ENCODE measurements around the gene PHACTR3. TPM values are rescaled to one million over a fixed set of nuclear protein-coding genes. Genes with fewer than 3 reads are reported as not detected.

The PHACTR3 gene
- total RNA-seq, 1 experiment from 2014 or later = 0.10 TPM

DNA sequence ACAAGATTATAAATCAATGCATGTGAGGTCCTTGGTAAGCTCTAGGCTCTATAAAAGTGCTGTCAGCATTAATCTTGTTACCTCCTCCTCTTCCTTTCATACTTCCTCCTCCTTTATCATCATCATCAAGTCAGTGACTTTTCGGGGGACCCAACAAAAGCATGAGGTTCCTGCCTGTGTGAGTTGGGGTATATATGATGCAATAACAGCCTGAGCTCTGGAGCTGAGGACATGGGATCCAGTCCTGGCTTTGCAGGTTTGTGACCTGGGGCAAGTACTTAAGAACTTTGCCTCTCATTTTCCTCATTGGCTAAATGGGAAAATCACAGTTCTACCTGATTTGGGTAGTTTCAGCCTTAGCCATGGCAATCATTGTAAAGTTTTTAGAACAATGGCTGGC lies 7.1 kb upstream of the PHACTR3 start:
- H3K9me3 ChIP-seq (ENCODE audit: control insufficient read depth, insufficient read depth, low read depth, low read length) = no peaks in the 10 kb centered on the region
- no TSS peak for BruUV-seq (replicated peaks)
- no peak for DNase-seq (ENCODE audit: low read depth, low spot score)
- H3K4me3 ChIP-seq (ENCODE audit: low read depth in 2 of 2, low read length in 2 of 2) = no peak overlapping the region
- H3K27me3 ChIP-seq (ENCODE audit: control insufficient read depth, insufficient read depth, low read length) = peaks cover 26% of the 10 kb centered on the region
- no peak for ATAC-seq
- no peak overlapping the region for H3K27ac ChIP-seq (ENCODE audit: low read length)
- POLR2A ChIA-PET = no interaction called here
- no peaks in the 10 kb centered on the region for H3K4me1 ChIP-seq (ENCODE audit: control insufficient read depth, insufficient read depth, low read length)
- in situ Hi-C loops (cut with HindIII; ENCODE audit: low pct_unique_long_range_greater_than_20kb, low sequenced_read_pairs) = no loop called here
- CTCF ChIA-PET = interaction anchor here (0.6 to 1.7 kb wide), 2 partner anchors 96 to 156 kb away, joined by 3 to 5 read pairs; no protein-coding TSS in a partner anchor
- no peak for TF ChIP-seq SIN3A (IDR thresholded peaks at IDR 0.05; ENCODE audit: borderline replicate concordance, insufficient read depth, low read depth, low read length)
- TF ChIP-seq CTCF (IDR thresholded peaks at IDR 0.05) = no peak
- TF ChIP-seq REST (IDR thresholded peaks at IDR 0.05; ENCODE audit: insufficient read depth in 1 of 2, low read depth in 2 of 2, low read length in 1 of 2) = no peak
- no peak for TF ChIP-seq POLR2AphosphoS5 (IDR thresholded peaks at IDR 0.05; ENCODE audit: low read depth, low read length)
- TF ChIP-seq TCF7L2 (IDR thresholded peaks at IDR 0.05; ENCODE audit: low read depth, low read length) = no peak
- H3K36me3 ChIP-seq (ENCODE audit: control insufficient read depth, insufficient read depth, low read length) = no peaks in the 10 kb centered on the region
- intact Hi-C loops (cut with micrococcal nuclease; ENCODE audit: unreplicated experiment) = no loop called here

GRCh38 chr20:59598625-59599310 lies 5.6 kb upstream of the PHACTR3 start:
- CTCF ChIA-PET = interaction anchor here (0.6 to 1.7 kb wide), 5 partner anchors 8 to 154 kb away, joined by 3 to 5 read pairs (median 3); no protein-coding TSS in a partner anchor

More at GRCh38 chr20:59598625-59599310, 5.6 kb upstream of the PHACTR3 start:
- no peak for TF ChIP-seq POLR2AphosphoS5 (IDR thresholded peaks at IDR 0.05; ENCODE audit: low read depth, low read length)
- TF ChIP-seq REST (IDR thresholded peaks at IDR 0.05; ENCODE audit: insufficient read depth in 1 of 2, low read depth in 2 of 2, low read length in 1 of 2) = no peak
- TF ChIP-seq CTCF (IDR thresholded peaks at IDR 0.05) = peak; percentile 93
- TF ChIP-seq TCF7L2 (IDR thresholded peaks at IDR 0.05; ENCODE audit: low read depth, low read length) = no peak
- Histone ChIP-seq H3K9me3 (ENCODE audit: control insufficient read depth, insufficient read depth, low read depth, low read length) (no peaks in the 10 kb centered on the region), H3K27me3 (ENCODE audit: control insufficient read depth, insufficient read depth, low read length) (peaks cover 23% of the 10 kb centered on the region), H3K4me3 (ENCODE audit: low read depth in 2 of 2, low read length in 2 of 2) (no peak overlapping the region), H3K36me3 (ENCODE audit: control insufficient read depth, insufficient read depth, low read length) (no peaks in the 10 kb centered on the region), H3K4me1 (ENCODE audit: control insufficient read depth, insufficient read depth, low read length) (no peaks in the 10 kb centered on the region), H3K27ac (ENCODE audit: low read length) (no peak overlapping the region)
- POLR2A ChIA-PET = no interaction called here
- BruUV-seq (replicated peaks) = no TSS peak
- ATAC-seq (peak; percentile 92), DNase-seq (ENCODE audit: low read depth, low spot score) (peak; percentile 22)
- in situ Hi-C loops (cut with HindIII; ENCODE audit: low pct_unique_long_range_greater_than_20kb, low sequenced_read_pairs) = no loop called here
- intact Hi-C loops (cut with micrococcal nuclease; ENCODE audit: unreplicated experiment) = loop anchor here (1.0 kb wide), 2 partner anchors 153 to 156 kb away; no protein-coding TSS in a partner anchor
